Naive B cell (primary cell): ENCODE results near the gene CDK6. TPM values are rescaled to one million over a fixed set of nuclear protein-coding genes. Genes with fewer than 3 reads are reported as not detected.

Source experiments
- ATAC-seq, 2 donors: fragments of 150-1000 bp; cut with Tn5 transposase; 2 replicates each; pipeline ENCODE4 v1.10.0; 2021; ENCODE audit warnings: low read depth in 2 of 2, mild to moderate bottlenecking in 2 of 2, moderate library complexity in 2 of 2
- DNase-seq: peaks from one replicate; pipeline ENCODE4 v3.0.0; 2022
- H3K27ac Mint-ChIP-seq, 6 donors: one replicate each; pipeline ENCODE4 v1.8.0; 2020 to 2022; ENCODE audit warnings: mild to moderate bottlenecking in 6 of 6, mixed read lengths in 6 of 6, moderate library complexity in 5 of 6, inconsistent platforms in 2 of 6
- H3K27me3 Mint-ChIP-seq, 3 donors: one replicate each; pipeline ENCODE4 v1.8.0; 2021 to 2022; ENCODE audit warnings: mixed read lengths in 3 of 3, mild to moderate bottlenecking in 1 of 3
- H3K36me3 Mint-ChIP-seq, 2 donors: one replicate each; pipeline ENCODE4 v1.8.0; 2020 to 2022; ENCODE audit warnings: mixed read lengths in 2 of 2, inconsistent platforms in 1 of 2, mild to moderate bottlenecking in 1 of 2
- H3K4me1 Mint-ChIP-seq, 3 donors: one replicate each; pipeline ENCODE4 v1.8.0; 2020 to 2022; ENCODE audit warnings: mixed read lengths in 3 of 3, inconsistent platforms in 1 of 3, mild to moderate bottlenecking in 1 of 3, moderate library complexity in 1 of 3
- H3K4me3 Mint-ChIP-seq, 8 donors: one replicate each; pipeline ENCODE4 v1.8.0; 2020 to 2022; ENCODE audit warnings: mild to moderate bottlenecking in 8 of 8, mixed read lengths in 8 of 8, moderate library complexity in 8 of 8, inconsistent platforms in 2 of 8
- H3K9me3 Mint-ChIP-seq, 7 donors: one replicate each; pipeline ENCODE4 v1.8.0; 2020 to 2022; ENCODE audit warnings: mixed read lengths in 7 of 7, mild to moderate bottlenecking in 5 of 7, inconsistent platforms in 2 of 7, moderate library complexity in 1 of 7
- polyA plus RNA-seq, 6 donors: library from polyadenylated mRNA; unstranded; fragments of 300-500 nt; fragmentation: Illumina TruSeq; gene quantifications; one replicate each; pipeline ENCODE4 v1.2.3, GENCODE V29; 2021; ENCODE audit warnings: low read depth in 6 of 6

Gene CDK6
- polyA plus RNA-seq, 6 donors from 2014 or later, result 3.3 to 15.7 (median 9.6) TPM

GRCh38 chr7:92739091-92739490, 97.3 kb downstream of the CDK6 start:
- H3K4me3 Mint-ChIP-seq, result no peak overlapping the region
- DNase-seq, result no peak
- peaks cover 0 to 3% of the 10 kb centered on the region in 2 donors for H3K36me3 Mint-ChIP-seq
- peaks cover 0 to 3% (median 0%) of the 10 kb centered on the region in 7 donors for H3K9me3 Mint-ChIP-seq
- no peaks in the 10 kb centered on the region for H3K27me3 Mint-ChIP-seq
- no peak for ATAC-seq
- H3K4me1 Mint-ChIP-seq, result peaks cover 4 to 12% (median 9%) of the 10 kb centered on the region in 3 donors
- no peak overlapping the region for H3K27ac Mint-ChIP-seq

GRCh38 chr7:92737706-92738105, 98.7 kb downstream of the CDK6 start:
- Mint-ChIP-seq H3K4me3 (no peak overlapping the region), H3K4me1 (peaks cover 7 to 17% (median 11%) of the 10 kb centered on the region in 3 donors)
- ATAC-seq, result no peak

GRCh38 chr7:92736870-92737269, 99.5 kb downstream of the CDK6 start:
- H3K4me3 Mint-ChIP-seq, result no peak overlapping the region
- DNase-seq, result no peak
- no peak for ATAC-seq
- H3K9me3 Mint-ChIP-seq, result peaks cover 0 to 4% (median 0%) of the 10 kb centered on the region in 7 donors
- no peak overlapping the region for H3K27ac Mint-ChIP-seq
- H3K4me1 Mint-ChIP-seq, result peaks cover 15 to 25% (median 19%) of the 10 kb centered on the region in 3 donors
- H3K27me3 Mint-ChIP-seq, result no peaks in the 10 kb centered on the region
- no peaks in the 10 kb centered on the region for H3K36me3 Mint-ChIP-seq

More at GRCh38 chr7:92737706-92738105, 98.7 kb downstream of the CDK6 start:
- no peak for DNase-seq
- Mint-ChIP-seq H3K9me3 (peaks cover 0 to 4% (median 0%) of the 10 kb centered on the region in 7 donors), H3K27ac (peak overlapping the region in 2 of 6 donors; percentile 37 to 76), H3K27me3 (no peaks in the 10 kb centered on the region), H3K36me3 (no peaks in the 10 kb centered on the region)

- peaks cover 0 to 4% (median 0%) of the 10 kb centered on the region in 7 donors for H3K9me3 Mint-ChIP-seq
- H3K27me3 Mint-ChIP-seq, result no peaks in the 10 kb centered on the region
- no peak for DNase-seq
- no peak overlapping the region for H3K27ac Mint-ChIP-seq
- peaks cover 26 to 32% (median 31%) of the 10 kb centered on the region in 3 donors for H3K4me1 Mint-ChIP-seq
- no peak for ATAC-seq
- no peaks in the 10 kb centered on the region for H3K36me3 Mint-ChIP-seq
- H3K4me3 Mint-ChIP-seq, result no peak overlapping the region
Observed at GRCh38 chr7:92735707-92736106, 100.7 kb downstream of the CDK6 start.

- DNase-seq (no peak), ATAC-seq (peak; percentile 15 to 28)
- Mint-ChIP-seq H3K4me3 (peak overlapping the region in 7 of 8 donors; percentile 44 to 84 (median 53)), H3K36me3 (no peaks in the 10 kb centered on the region), H3K4me1 (peaks cover 30 to 37% (median 31%) of the 10 kb centered on the region in 3 donors), H3K9me3 (peaks cover 0 to 4% (median 0%) of the 10 kb centered on the region in 7 donors), H3K27ac (peak overlapping the region; percentile 57 to 98 (median 90)), H3K27me3 (no peaks in the 10 kb centered on the region)
Observed at GRCh38 chr7:92732316-92733036, 103.9 kb downstream of the CDK6 start.

GRCh38 chr7:92731335-92732063, 104.9 kb downstream of the CDK6 start:
- peak overlapping the region; percentile 5 to 84 (median 52) for H3K4me3 Mint-ChIP-seq
- peak overlapping the region; percentile 57 to 98 (median 90) for H3K27ac Mint-ChIP-seq
- ATAC-seq (peak; percentile 92), DNase-seq (peak; percentile 67)
- H3K4me1 Mint-ChIP-seq, result peaks cover 30 to 37% (median 31%) of the 10 kb centered on the region in 3 donors
- no peaks in the 10 kb centered on the region for H3K36me3 Mint-ChIP-seq
- peaks cover 0 to 4% (median 0%) of the 10 kb centered on the region in 7 donors for H3K9me3 Mint-ChIP-seq
- H3K27me3 Mint-ChIP-seq, result no peaks in the 10 kb centered on the region

- H3K27ac Mint-ChIP-seq, result peak overlapping the region; percentile 57 to 98 (median 90)
- H3K36me3 Mint-ChIP-seq, result no peaks in the 10 kb centered on the region
- ATAC-seq (no peak), DNase-seq (no peak)
- H3K9me3 Mint-ChIP-seq, result peaks cover 0 to 4% (median 0%) of the 10 kb centered on the region in 7 donors
- H3K4me1 Mint-ChIP-seq, result peaks cover 30 to 37% (median 31%) of the 10 kb centered on the region in 3 donors
- H3K4me3 Mint-ChIP-seq, result peak overlapping the region in 5 of 8 donors; percentile 12 to 71 (median 35)
- no peaks in the 10 kb centered on the region for H3K27me3 Mint-ChIP-seq
Observed at GRCh38 chr7:92730808-92731207, 105.6 kb downstream of the CDK6 start.

GRCh38 chr7:92729751-92730150, 106.6 kb downstream of the CDK6 start:
- ATAC-seq, result no peak
- peaks cover 0 to 3% of the 10 kb centered on the region in 2 donors for H3K36me3 Mint-ChIP-seq
- H3K27ac Mint-ChIP-seq, result peak overlapping the region in 1 of 6 donors; percentile 41
- H3K9me3 Mint-ChIP-seq, result peaks cover 0 to 4% (median 0%) of the 10 kb centered on the region in 7 donors
- DNase-seq, result no peak
- H3K4me1 Mint-ChIP-seq, result peaks cover 30 to 37% (median 31%) of the 10 kb centered on the region in 3 donors
- H3K27me3 Mint-ChIP-seq, result no peaks in the 10 kb centered on the region
- H3K4me3 Mint-ChIP-seq, result peak overlapping the region in 1 of 8 donors; percentile 76

GRCh38 chr7:92729172-92729571, 107.2 kb downstream of the CDK6 start:
- H3K27me3 Mint-ChIP-seq, result no peaks in the 10 kb centered on the region
- H3K4me1 Mint-ChIP-seq, result peaks cover 28 to 37% (median 32%) of the 10 kb centered on the region in 3 donors
- H3K27ac Mint-ChIP-seq, result no peak overlapping the region
- no peak for DNase-seq
- H3K9me3 Mint-ChIP-seq, result peaks cover 0 to 4% (median 0%) of the 10 kb centered on the region in 7 donors
- H3K36me3 Mint-ChIP-seq, result peaks cover 1 to 3% of the 10 kb centered on the region in 2 donors
- no peak overlapping the region for H3K4me3 Mint-ChIP-seq
- no peak for ATAC-seq

GRCh38 chr7:92727755-92728154, 108.6 kb downstream of the CDK6 start:
- Mint-ChIP-seq H3K27ac (no peak overlapping the region), H3K9me3 (no peaks in the 10 kb centered on the region), H3K36me3 (peaks cover 3 to 5% of the 10 kb centered on the region in 2 donors), H3K27me3 (no peaks in the 10 kb centered on the region), H3K4me3 (peak overlapping the region in 1 of 8 donors; percentile 29), H3K4me1 (peaks cover 21 to 31% (median 30%) of the 10 kb centered on the region in 3 donors)
- DNase-seq (no peak), ATAC-seq (no peak)

- ATAC-seq (no peak), DNase-seq (no peak)
- no peaks in the 10 kb centered on the region for H3K9me3 Mint-ChIP-seq
- H3K27ac Mint-ChIP-seq, result peak overlapping the region in 1 of 6 donors; percentile 32
- no peaks in the 10 kb centered on the region for H3K27me3 Mint-ChIP-seq
- H3K4me1 Mint-ChIP-seq, result peaks cover 6 to 15% (median 13%) of the 10 kb centered on the region in 3 donors
- no peak overlapping the region for H3K4me3 Mint-ChIP-seq
- peaks cover 3 to 5% of the 10 kb centered on the region in 2 donors for H3K36me3 Mint-ChIP-seq
Observed at GRCh38 chr7:92725161-92725925, 111.0 kb downstream of the CDK6 start.

- Mint-ChIP-seq H3K27me3 (no peaks in the 10 kb centered on the region), H3K9me3 (no peaks in the 10 kb centered on the region), H3K36me3 (peaks cover 3 to 5% of the 10 kb centered on the region in 2 donors), H3K4me3 (no peak overlapping the region), H3K4me1 (peaks cover 6 to 15% (median 13%) of the 10 kb centered on the region in 3 donors), H3K27ac (peak overlapping the region in 1 of 6 donors; percentile 51)
- DNase-seq, result no peak
- no peak for ATAC-seq
Observed at GRCh38 chr7:92723943-92724342, 112.4 kb downstream of the CDK6 start.

GRCh38 chr7:92723205-92723604, 113.2 kb downstream of the CDK6 start:
- no peak overlapping the region for H3K4me3 Mint-ChIP-seq
- H3K27ac Mint-ChIP-seq, result no peak overlapping the region

More at GRCh38 chr7:92723205-92723604, 113.2 kb downstream of the CDK6 start:
- no peak for ATAC-seq
- Mint-ChIP-seq H3K27me3 (no peaks in the 10 kb centered on the region), H3K36me3 (peaks cover 3 to 5% of the 10 kb centered on the region in 2 donors), H3K4me1 (peaks cover 13 to 23% (median 20%) of the 10 kb centered on the region in 3 donors), H3K9me3 (no peaks in the 10 kb centered on the region)
- no peak for DNase-seq
